Cardiac muscle cell (in vitro differentiated cells and primary cell): ENCODE measurements around the gene FBXO47. TPM values are rescaled to one million over a fixed set of nuclear protein-coding genes. Genes with fewer than 3 reads are reported as not detected.

ENCODE experiments used
- DNase-seq, 2 donors: peaks; one replicate each; pipeline versions ENCODE4 v3.0.0 to v3.0.0-alpha.2; 2010 to 2017; ENCODE audit warnings: low read depth in 1 of 2, low spot score in 1 of 2
- H3K27ac ChIP-seq: fragments of 200-600 bp; sonication (generic); 2 replicates; pipeline ENCODE4 v1.5.1; 2016
- H3K27me3 ChIP-seq: fragments of 200-600 bp; sonication (generic); 2 replicates; pipeline ENCODE4 v1.6.0; 2016; ENCODE audit warnings: control low read depth
- H3K36me3 ChIP-seq: fragments of 200-600 bp; sonication (generic); 2 replicates; pipeline ENCODE4 v1.5.1; 2016; ENCODE audit warnings: control low read depth
- H3K4me1 ChIP-seq: fragments of 200-600 bp; sonication (generic); 2 replicates; pipeline ENCODE4 v1.8.1; 2017; ENCODE audit warnings: low read depth, mild to moderate bottlenecking, mixed run types
- H3K4me3 ChIP-seq: fragments of 200-600 bp; sonication (generic); 2 replicates; pipeline ENCODE4 v1.5.1; 2016; ENCODE audit warnings: mild to moderate bottlenecking
- H3K9me3 ChIP-seq: fragments of 200-600 bp; sonication (generic); 2 replicates; pipeline ENCODE4 v1.5.1; 2017; ENCODE audit warnings: low read depth, mild to moderate bottlenecking, control low read depth
- CTCF ChIP-seq: IDR thresholded peaks from 2 replicates; pipeline ENCODE4 v1.5.1; 2012; ENCODE audit warnings: low read depth, mild to moderate bottlenecking, low read length
- polyA plus RNA-seq: library from polyadenylated mRNA; unstranded; fragments of >200 nt; fragmentation: Nextera tagmentation; extraction: Ambion mirVana; gene quantifications from 2 replicates; pipeline ENCODE4 v1.2.1, GENCODE V29; 2016
- total RNA-seq: library from RNA; depleted of rRNA; stranded (reverse); fragments of >200 nt; gene quantifications from 2 replicates; pipeline ENCODE4 v1.2.3, GENCODE V29; 2016

FBXO47 gene
- total and polyA plus RNA-seq, 2 experiments from 2014 or later = not detected

- Histone ChIP-seq H3K9me3 (no peaks in the 10 kb centered on the region), H3K27ac (peak overlapping the region; percentile 71), H3K27me3 (no peaks in the 10 kb centered on the region), H3K4me3 (no peak overlapping the region), H3K4me1 (peaks cover 18% of the 10 kb centered on the region), H3K36me3 (no peaks in the 10 kb centered on the region)
- DNase-seq = no peak
- no peak for TF ChIP-seq CTCF
These were observed 67.8 kb downstream of the FBXO47 start for GRCh38 chr17:38899421-38899820.

- peak in 1 of 2 donors; percentile 38 for DNase-seq
- Histone ChIP-seq H3K36me3 (no peaks in the 10 kb centered on the region), H3K27me3 (no peaks in the 10 kb centered on the region), H3K4me3 (no peak overlapping the region), H3K27ac (peak overlapping the region; percentile 71), H3K9me3 (no peaks in the 10 kb centered on the region), H3K4me1 (peaks cover 18% of the 10 kb centered on the region)
- no peak for TF ChIP-seq CTCF
These were observed 68.3 kb downstream of the FBXO47 start for GRCh38 chr17:38898812-38899348.

GRCh38 chr17:38898291-38898679 lies 68.9 kb downstream of the FBXO47 start:
- Histone ChIP-seq H3K36me3 (no peaks in the 10 kb centered on the region), H3K9me3 (no peaks in the 10 kb centered on the region), H3K27me3 (no peaks in the 10 kb centered on the region), H3K27ac (peak overlapping the region; percentile 68), H3K4me1 (peaks cover 18% of the 10 kb centered on the region), H3K4me3 (no peak overlapping the region)
- no peak for DNase-seq
- TF ChIP-seq CTCF = no peak

GRCh38 chr17:38897671-38898290 lies 69.4 kb downstream of the FBXO47 start:
- Histone ChIP-seq H3K4me1 (peaks cover 18% of the 10 kb centered on the region), H3K9me3 (no peaks in the 10 kb centered on the region), H3K4me3 (no peak overlapping the region), H3K27me3 (no peaks in the 10 kb centered on the region), H3K36me3 (no peaks in the 10 kb centered on the region), H3K27ac (peak overlapping the region; percentile 68)
- TF ChIP-seq CTCF = no peak
- no peak for DNase-seq

- no peak overlapping the region for H3K4me3 ChIP-seq
- TF ChIP-seq CTCF = no peak
- DNase-seq = peak in 1 of 2 donors; percentile 64
- H3K27me3 ChIP-seq = no peaks in the 10 kb centered on the region
- H3K4me1 ChIP-seq = peaks cover 18% of the 10 kb centered on the region
- no peaks in the 10 kb centered on the region for H3K9me3 ChIP-seq
- no peak overlapping the region for H3K27ac ChIP-seq
- no peaks in the 10 kb centered on the region for H3K36me3 ChIP-seq
These were observed 70.0 kb downstream of the FBXO47 start for GRCh38 chr17:38897176-38897575.
